DOHH2 (cell line): Measurements from ENCODE around the gene TRIM66.

Source experiments
- CTCF ChIP-seq: fragments of 200-600 bp; sonication (generic); IDR thresholded peaks from one replicate; pipeline ENCODE4 v1.5.1; 2014; ENCODE audit warnings: antibody characterized with exemption, mild to moderate bottlenecking, low read depth, low read length; ENCODE audit not compliant: poor library complexity, severe bottlenecking
- EZH2phosphoT487 ChIP-seq: fragments of 200-600 bp; sonication (generic); IDR thresholded peaks from 2 replicates; pipeline ENCODE4 v1.6.1; 2017; ENCODE audit warnings: borderline replicate concordance, mild to moderate bottlenecking, antibody characterized with exemption, low read length, moderate library complexity, mixed read lengths

DNA sequence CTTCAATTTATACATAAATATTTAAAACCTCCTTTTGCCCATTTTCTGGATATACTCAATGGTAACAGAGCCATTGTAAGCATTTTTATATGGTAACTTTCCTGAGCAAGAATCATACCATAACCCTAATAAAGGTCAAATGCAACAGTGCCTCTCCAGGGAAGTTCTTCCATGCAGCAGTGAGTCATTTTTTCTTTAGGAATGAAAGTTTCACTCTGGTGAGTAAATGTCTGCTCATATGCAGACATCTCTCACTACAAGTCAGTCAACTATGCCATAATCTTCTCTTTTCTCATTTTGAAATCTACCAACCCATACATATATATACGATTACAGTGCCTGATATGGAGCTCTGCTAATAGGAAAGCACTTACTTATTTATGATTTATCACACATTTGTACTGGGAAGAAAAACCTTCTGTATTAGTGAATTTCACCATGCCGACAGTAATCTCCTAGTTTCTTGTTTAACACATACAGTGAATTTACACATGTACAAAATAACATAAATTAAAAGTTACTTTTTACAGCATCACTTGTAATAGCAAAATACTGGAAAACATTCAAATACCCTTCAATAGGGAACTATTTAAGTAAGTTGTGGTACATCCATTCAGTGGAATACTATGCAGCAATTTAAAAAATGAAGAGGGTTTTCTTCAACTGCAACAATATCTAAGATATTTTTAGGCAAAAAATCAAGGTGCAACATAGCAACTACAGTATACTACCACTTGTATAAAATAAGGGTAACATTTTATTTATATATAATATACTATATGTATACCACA lies 104.5 kb downstream of the TRIM66 start:
- TF ChIP-seq CTCF (no peak), EZH2phosphoT487 (no peak)
